HepG2 (cell line): ENCODE results near the gene TACC3. TPM values are rescaled to one million over a fixed set of nuclear protein-coding genes. Genes with fewer than 3 reads are reported as not detected.

Experiments used
- ADNP ChIP-seq: sonication (generic); formaldehyde crosslinking; IDR thresholded peaks from 2 replicates; pipeline ENCODE4 v1.4.0; 2020; ENCODE audit warnings: missing genetic modification reagents
- AGO1 ChIP-seq: fragments of 200-400 bp; formaldehyde crosslinking; IDR thresholded peaks from 2 replicates; pipeline ENCODE4 v1.6.1; 2017; ENCODE audit warnings: mild to moderate bottlenecking, low read depth, low read length, moderate library complexity; ENCODE audit not compliant: poor library complexity, severe bottlenecking
- ARID3A ChIP-seq: IDR thresholded peaks from 2 replicates; pipeline ENCODE4 v1.6.1; 2012; ENCODE audit warnings: low read depth, low read length, improper control_type of control experiment
- ATF5 ChIP-seq: sonication (generic); formaldehyde crosslinking; IDR thresholded peaks from 2 replicates; pipeline ENCODE4 v1.4.0; 2020; ENCODE audit warnings: mild to moderate bottlenecking, low read depth, missing genetic modification reagents
- DMAP1 ChIP-seq: IDR thresholded peaks from 2 replicates; pipeline ENCODE4 v1.6.1; 2016
- GABPB1 ChIP-seq: IDR thresholded peaks from 2 replicates; pipeline ENCODE4 v1.6.1; 2016; ENCODE audit warnings: mild to moderate bottlenecking, missing genetic modification reagents, moderate library complexity, missing compliant biosample characterization
- GTF2F1 ChIP-seq: fragments of 150-350 bp; IDR thresholded peaks from 2 replicates; pipeline ENCODE4 v1.6.1; 2014; ENCODE audit warnings: low read length
- MED8 ChIP-seq: sonication (generic); formaldehyde crosslinking; IDR thresholded peaks from 2 replicates; pipeline ENCODE4 v1.8.1; 2023; ENCODE audit warnings: mild to moderate bottlenecking, missing genetic modification reagents; ENCODE audit not compliant: insufficient replicate concordance
- MYC ChIP-seq: sonication (generic); formaldehyde crosslinking; IDR thresholded peaks from 2 replicates; pipeline ENCODE4 v1.9.0; 2021; ENCODE audit warnings: missing genetic modification reagents, borderline replicate concordance
- NFIB ChIP-seq: sonication (generic); formaldehyde crosslinking; IDR thresholded peaks from 2 replicates; pipeline ENCODE4 v1.9.0; 2021; ENCODE audit warnings: missing genetic modification reagents, mild to moderate bottlenecking, borderline replicate concordance
- PRDM10 ChIP-seq: sonication (generic); formaldehyde crosslinking; IDR thresholded peaks from 2 replicates; pipeline ENCODE4 v1.4.0; 2020; ENCODE audit warnings: low read depth, missing genetic modification reagents
- TFAP4 ChIP-seq: sonication (generic); IDR thresholded peaks from 2 replicates; pipeline ENCODE4 v1.6.1; 2016; ENCODE audit warnings: low read depth, borderline replicate concordance
- YY1 ChIP-seq: IDR thresholded peaks from 2 replicates; pipeline ENCODE4 v1.6.1; 2011; ENCODE audit warnings: low read length, low read depth, moderate library complexity, mild to moderate bottlenecking; ENCODE audit not compliant: insufficient read depth, insufficient replicate concordance
- ZBTB46 ChIP-seq: sonication (generic); formaldehyde crosslinking; IDR thresholded peaks from 2 replicates; pipeline ENCODE4 v1.4.0; 2020; ENCODE audit warnings: mild to moderate bottlenecking, missing genetic modification reagents, borderline replicate concordance
- ZFP36L2 ChIP-seq: sonication (generic); formaldehyde crosslinking; IDR thresholded peaks from 2 replicates; pipeline ENCODE4 v1.4.0; 2020; ENCODE audit warnings: missing genetic modification reagents
- ZFY ChIP-seq: sonication (generic); formaldehyde crosslinking; IDR thresholded peaks from 2 replicates; pipeline ENCODE4 v1.4.0; 2020; ENCODE audit warnings: missing genetic modification reagents
- ZNF44 ChIP-seq: sonication (generic); formaldehyde crosslinking; IDR thresholded peaks from 2 replicates; pipeline ENCODE4 v1.5.1; 2020; ENCODE audit warnings: mild to moderate bottlenecking, missing genetic modification reagents
- ZNF562 ChIP-seq: sonication (generic); formaldehyde crosslinking; IDR thresholded peaks from 2 replicates; pipeline ENCODE4 v1.8.0; 2022; ENCODE audit warnings: missing genetic modification reagents, borderline replicate concordance
- ZNF703 ChIP-seq: sonication (generic); formaldehyde crosslinking; IDR thresholded peaks from 2 replicates; pipeline ENCODE4 v1.5.1; 2020; ENCODE audit warnings: missing genetic modification reagents, mild to moderate bottlenecking, moderate library complexity, borderline replicate concordance
- polyA plus RNA-seq, 8 experiments: library from polyadenylated mRNA; depleted of rRNA in 3 of 8; stranded (reverse) in 7 of 8; unstranded in 1 of 8; fragments of >200 nt; fragmentation: Illumina TruSeq in 4 of 8; extraction: Trizol in 4 of 8; gene quantifications; 2 replicates each; pipeline versions ENCODE4 v1.2.1 to v1.2.3, GENCODE V29; 2011 to 2016; ENCODE audit warnings: low read depth in 4 of 8, missing spikeins in 1 of 8, mixed read lengths in 1 of 8; ENCODE audit not compliant: insufficient read depth in 1 of 8
- total RNA-seq, 5 experiments: library from RNA; depleted of rRNA; stranded (reverse); fragments of >200 nt; fragmentation: Illumina TruSeq; extraction: Trizol; gene quantifications; 2 replicates each; pipeline ENCODE4 v1.2.3, GENCODE V29; 2016; ENCODE audit warnings: low read depth in 1 of 5

Gene TACC3
- total and polyA plus RNA-seq, 2 of the 13 experiments (the other 11 are each of a cell fraction or from before 2014, with no cell fraction given): 20.3 to 21.2 TPM

GRCh38 chr4:1711571-1712215 is 9.6 kb upstream of the TACC3 start (continued):
- peak; percentile 65; the same call in 1 of the 2 replicates for TF ChIP-seq TFAP4
- TF ChIP-seq NFIB (CRISPR knock-in tag): no peak
- TF ChIP-seq GTF2F1: no peak
- no peak for TF ChIP-seq DMAP1 (CRISPR knock-in tag)
- no peak for TF ChIP-seq MED8 (CRISPR knock-in tag)
- TF ChIP-seq ZNF562 (CRISPR knock-in tag): no peak; the same call in 1 of the 2 replicates
- no peak for TF ChIP-seq YY1
- peak; percentile 51; the same call in 1 of the 2 replicates for TF ChIP-seq PRDM10
- no peak for TF ChIP-seq ZFP36L2
- peak; percentile 38; the same call in 1 of the 2 replicates for TF ChIP-seq GABPB1 (CRISPR knock-in tag)
- no peak for TF ChIP-seq ARID3A
- 0 out of 2 replicates have a peak, but pooled peaks have one; percentile 26 for TF ChIP-seq MYC (CRISPR knock-in tag)
- peak; percentile 57 for TF ChIP-seq ZFY (CRISPR knock-in tag)
- no peak for TF ChIP-seq ZNF44 (CRISPR knock-in tag)
- 0 out of 2 replicates have a peak, but pooled peaks have one; percentile 29 for TF ChIP-seq ZNF703 (CRISPR knock-in tag)
- TF ChIP-seq ZBTB46: no peak; the same call in 1 of the 2 replicates
- no peak for TF ChIP-seq AGO1
- TF ChIP-seq ADNP (CRISPR knock-in tag): no peak
- no peak for TF ChIP-seq ATF5 (CRISPR knock-in tag)
